B cell (primary cell): ENCODE results near the gene TOMM6. TPM values are rescaled to one million over a fixed set of nuclear protein-coding genes. Genes with fewer than 3 reads are reported as not detected.

Experiments
- ATAC-seq: fragments of 200-7000 bp; cut with Tn5 transposase; one replicate; pipeline ENCODE4 v1.10.0; 2021; ENCODE audit warnings: low read depth, mild to moderate bottlenecking, moderate number of reproducible peaks, moderate library complexity
- CTCF ChIA-PET: fragments of 350-600 bp; sonication (Branson Sonifier 250); formaldehyde crosslinking; loops from one replicate; lab custom pipeline; 2021; ENCODE audit warnings: antibody characterized with exemption, inconsistent platforms; lab: Charles Lee
- POLR2A ChIA-PET: fragments of 350-600 bp; sonication (Branson Sonifier 250); formaldehyde crosslinking; loops from one replicate; lab custom pipeline; 2021; ENCODE audit warnings: antibody characterized with exemption; lab: Charles Lee
- DNase-seq: peaks from one replicate; pipeline ENCODE4 v3.0.0; 2013
- H2AFZ ChIP-seq: 2 replicates; pipeline ENCODE4 v1.6.1; 2012; ENCODE audit warnings: mild to moderate bottlenecking, low read depth, low read length; ENCODE audit not compliant: insufficient read depth, poor library complexity, severe bottlenecking
- H3K27ac ChIP-seq, 2 donors: 1 replicate in 1 of 2; 2 replicates in 1 of 2; pipeline ENCODE4 v1.5.1; 2012 to 2013; ENCODE audit warnings: low read length in 2 of 2, mild to moderate bottlenecking in 2 of 2, moderate library complexity in 1 of 2
- H3K27me3 ChIP-seq, 4 experiments: fragments of 200-600 bp in 1 of 4; sonication (generic) in 1 of 4; replicated peaks in 1 of 4; 1 replicate in 2 of 4; 2 replicates in 2 of 4; pipeline versions ENCODE4 v1.6.1 to v1.7.0; 2013 to 2016; ENCODE audit warnings: low read length in 3 of 4, mild to moderate bottlenecking in 2 of 4, mixed read lengths in 1 of 4, moderate library complexity in 1 of 4; ENCODE audit not compliant: insufficient read depth in 4 of 4, control insufficient read depth in 3 of 4; ENCODE audit errors: control extremely low read depth in 1 of 4
- H3K36me3 ChIP-seq, 2 experiments: replicated peaks in 1 of 2; 1 replicate in 1 of 2; 2 replicates in 1 of 2; pipeline versions ENCODE4 v1.6.1 to v1.7.1; 2013; ENCODE audit warnings: low read length in 1 of 2; ENCODE audit not compliant: insufficient read depth in 2 of 2, control insufficient read depth in 1 of 2; ENCODE audit errors: control extremely low read depth in 1 of 2, extremely low read depth in 1 of 2
- H3K4me1 ChIP-seq, 2 donors: fragments of 200-600 bp in 1 of 2; sonication (generic) in 1 of 2; 1 replicate in 1 of 2; 2 replicates in 1 of 2; pipeline versions ENCODE4 v1.5.1 to v1.6.1; 2013 to 2017; ENCODE audit warnings: low read length in 2 of 2; ENCODE audit not compliant: control insufficient read depth in 2 of 2, insufficient read depth in 2 of 2
- H3K4me2 ChIP-seq: replicated peaks from 2 replicates; pipeline ENCODE3; 2012; ENCODE audit warnings: mild to moderate bottlenecking, low read depth, low read length; ENCODE audit not compliant: poor library complexity, severe bottlenecking
- H3K4me3 ChIP-seq, 5 experiments: fragments of 200-600 bp in 1 of 5; sonication (generic) in 1 of 5; 1 replicate in 3 of 5; 2 replicates in 2 of 5; pipeline versions ENCODE4 v1.5.1 to v1.7.0; 2011 to 2016; ENCODE audit warnings: low read length in 4 of 5, mild to moderate bottlenecking in 4 of 5, low read depth in 2 of 5, control low read depth in 1 of 5, moderate library complexity in 1 of 5; ENCODE audit not compliant: insufficient read depth in 1 of 5; ENCODE audit errors: control extremely low read depth in 1 of 5, extremely low read depth in 1 of 5
- H3K79me2 ChIP-seq: fragments of 200-600 bp; sonication (generic); one replicate; pipeline ENCODE4 v1.6.0; 2016; ENCODE audit warnings: low read length; ENCODE audit not compliant: control insufficient read depth, insufficient read depth
- H3K9ac ChIP-seq: fragments of 200-600 bp; sonication (generic); 2 replicates; pipeline ENCODE4 v1.6.1; 2017; ENCODE audit warnings: mild to moderate bottlenecking, low read length, moderate library complexity
- H3K9me3 ChIP-seq, 3 donors: one replicate each; pipeline versions ENCODE4 v1.6.1 to v1.7.1; 2013; ENCODE audit warnings: low read length in 2 of 3; ENCODE audit not compliant: control insufficient read depth in 2 of 3, insufficient read depth in 1 of 3; ENCODE audit errors: control extremely low read depth in 1 of 3
- H4K20me1 ChIP-seq: 2 replicates; pipeline ENCODE4 v1.6.0; 2012; ENCODE audit warnings: mild to moderate bottlenecking, low read length; ENCODE audit not compliant: insufficient read depth, control insufficient read depth, poor library complexity, severe bottlenecking
- H3K27ac Mint-ChIP-seq: one replicate; pipeline ENCODE4 v1.8.0; 2021; ENCODE audit warnings: mixed read lengths
- H3K27me3 Mint-ChIP-seq: one replicate; pipeline ENCODE4 v1.8.0; 2021; ENCODE audit warnings: mixed read lengths
- H3K4me1 Mint-ChIP-seq: one replicate; pipeline ENCODE4 v1.8.0; 2021; ENCODE audit warnings: mixed read lengths
- H3K4me3 Mint-ChIP-seq: one replicate; pipeline ENCODE4 v1.8.0; 2021; ENCODE audit warnings: mixed read lengths
- H3K9me3 Mint-ChIP-seq: one replicate; pipeline ENCODE4 v1.8.0; 2022; ENCODE audit warnings: mixed read lengths; ENCODE audit not compliant: insufficient read depth
- CTCF ChIP-seq: fragments of 200-600 bp; IDR thresholded peaks from one replicate; pipeline ENCODE4 v1.8.0; 2022; ENCODE audit warnings: antibody characterized with exemption, mild to moderate bottlenecking
- EZH2 ChIP-seq: IDR thresholded peaks from 2 replicates; pipeline ENCODE4 v1.6.1; 2012; ENCODE audit warnings: borderline replicate concordance, low read depth, mild to moderate bottlenecking, moderate library complexity, low read length; ENCODE audit not compliant: insufficient read depth, poor library complexity, severe bottlenecking
- WGBS: methylation state at CpG from one replicate; pipeline ENCODE4 v1.1.5; 2013; ENCODE audit warnings: missing lambda C conversion rate; ENCODE audit not compliant: insufficient coverage; 5-methylcytosine and 5-hydroxymethylcytosine counted together
- intact Hi-C: fragments of 100-400 bp; cut with micrococcal nuclease; formaldehyde crosslinking; loops from one replicate; pipeline ENCODE4 v1.10.0; 2022
- polyA plus RNA-seq: library from polyadenylated mRNA; depleted of rRNA; stranded (reverse); fragments of >200 nt; gene quantifications from 2 replicates; pipeline ENCODE4 v1.2.3, GENCODE V29; 2012
- total RNA-seq, 2 donors: library from RNA; stranded (reverse); fragments of 120-200 nt in 1 of 2; gene quantifications; 1 replicate in 1 of 2; 2 replicates in 1 of 2; pipeline versions ENCODE4 v1.2.3 to v1.2.4, GENCODE V29; 2013 to 2022

Gene TOMM6
- total and polyA plus RNA-seq, 2 donors (not counting 1 experiment from before 2014, with no cell fraction given) = 117 to 239 TPM

- ChIA-PET POLR2A (interaction anchor here (0.6 to 2.7 kb wide), 5 partner anchors 51 to 1160 kb away, joined by 4 to 36 read pairs (median 11); partner anchors contain the start of genes BYSL, MED20, TAF8 and TFEB), CTCF (interaction anchor here (0.6 to 10.0 kb wide), 26 partner anchors 8 to 762 kb away, joined by 3 to 198 read pairs (median 4); partner anchors contain the start of genes BYSL, MED20, TAF8 and TFEB)
- DNase-seq (no peak), ATAC-seq (no peak)
- Histone ChIP-seq H2AFZ (peak overlapping the region; percentile 93), H4K20me1 (peaks cover 17% of the 10 kb centered on the region), H3K27me3 (no peaks in the 10 kb centered on the region), H3K9ac (peak overlapping the region; percentile 96), H3K4me3 (peak overlapping the region in 4 of 5 experiments; percentile 85 to 98 (median 90)), H3K27ac (no peak overlapping the region), H3K79me2 (peaks cover 24% of the 10 kb centered on the region), H3K4me2 (peak overlapping the region; percentile 96), H3K36me3 (peaks cover 0 to 21% of the 10 kb centered on the region in 2 experiments), H3K4me1 (peaks cover 20 to 35% of the 10 kb centered on the region in 2 donors), H3K9me3 (no peaks in the 10 kb centered on the region)
- Mint-ChIP-seq H3K4me1 (peaks cover 39% of the 10 kb centered on the region), H3K4me3 (peak overlapping the region; percentile 97), H3K9me3 (no peaks in the 10 kb centered on the region), H3K27me3 (no peaks in the 10 kb centered on the region), H3K27ac (peak overlapping the region; percentile 98)
- WGBS = 25% methylated on average over 23 of the region's 29 CpGs
- intact Hi-C loops = loop anchor here (2.0 to 10.0 kb wide), 6 partner anchors 103 to 1093 kb away; partner anchors contain the start of genes CCND3, PRPH2, RPL7L1 and UBR2
- TF ChIP-seq CTCF (no peak), EZH2 (no peak)
Measured at GRCh38 chr6:41785689-41786450, 1.6 kb upstream of the TOMM6 start.
